Stimulated activated CD8-positive, alpha-beta memory T cell treated with anti-CD3 and anti-CD28 coated beads, Interleukin-7, amount 100 ng/mL, for 1 hour (primary cell): ENCODE results near the gene CLDN17.

Source experiments
- DNase-seq, 2 donors: peaks; one replicate each; pipeline ENCODE4 v3.0.0-alpha.2; 2020; ENCODE audit warnings: low read depth in 2 of 2

Gene CLDN17

GRCh38 chr21:30166705-30167104 is at the start of gene CLDN17:
CLDN17 (minus strand) TSS chr21:30166805; CDS start chr21:30166617, 188 bp downstream.
- no peak for DNase-seq

- DNase-seq: no peak
These were observed 49.6 kb upstream of the CLDN17 start, which contains the start of gene CLDN8 for GRCh38 chr21:30216041-30216723. CLDN8 (minus strand) TSS chr21:30216097; CDS start chr21:30215925, 172 bp downstream.

GRCh38 chr21:30211071-30211470 is 44.5 kb upstream of the CLDN17 start:
- DNase-seq: no peak

- no peak for DNase-seq
These were observed 43.0 kb upstream of the CLDN17 start for GRCh38 chr21:30209601-30210000.

GRCh38 chr21:30207252-30207579 is 40.6 kb upstream of the CLDN17 start:
- no peak for DNase-seq

- no peak for DNase-seq
These were observed 40.1 kb upstream of the CLDN17 start for GRCh38 chr21:30206551-30207251.

- no peak for DNase-seq
These were observed 33.4 kb upstream of the CLDN17 start for GRCh38 chr21:30200000-30200399.

GRCh38 chr21:30194701-30195299 is 28.2 kb upstream of the CLDN17 start:
- no peak for DNase-seq

GRCh38 chr21:30193201-30193600 is 26.6 kb upstream of the CLDN17 start:
- no peak for DNase-seq

- DNase-seq: no peak
These were observed 23.9 kb upstream of the CLDN17 start for GRCh38 chr21:30190554-30190953.

GRCh38 chr21:30189773-30190172 is 23.2 kb upstream of the CLDN17 start:
- DNase-seq: no peak

GRCh38 chr21:30186242-30186641 is 19.6 kb upstream of the CLDN17 start:
- DNase-seq: no peak

GRCh38 chr21:30168086-30168485 is 1.5 kb upstream of the CLDN17 start:
- DNase-seq: no peak

GRCh38 chr21:30166171-30166570 is 434 bp downstream of the CLDN17 start:
- DNase-seq: no peak

- no peak for DNase-seq
These were observed 1.8 kb downstream of the CLDN17 start for GRCh38 chr21:30164796-30165195.

GRCh38 chr21:30153697-30154340 is 12.8 kb downstream of the CLDN17 start:
- no peak for DNase-seq

GRCh38 chr21:30152792-30153191 is 13.8 kb downstream of the CLDN17 start:
- DNase-seq: no peak

GRCh38 chr21:30148906-30149305 is 17.7 kb downstream of the CLDN17 start:
- no peak for DNase-seq

- no peak for DNase-seq
These were observed 19.9 kb downstream of the CLDN17 start for GRCh38 chr21:30146558-30147282.

GRCh38 chr21:30138483-30138882 is 28.1 kb downstream of the CLDN17 start:
- DNase-seq: no peak

- no peak for DNase-seq
These were observed 37.4 kb downstream of the CLDN17 start for GRCh38 chr21:30129246-30129645.

- no peak for DNase-seq
These were observed 40.0 kb downstream of the CLDN17 start for GRCh38 chr21:30126576-30126975.
